DND-41 (cell line): Measurements from ENCODE around the gene PRR20A.
"Not testable (repeated sequence)": the region's sequence is repeated elsewhere in the genome, so short reads cannot be mapped to it uniquely, and the experiment has no call there.

Experiments used
- EZH2 ChIP-seq: IDR thresholded peaks from 3 replicates; pipeline ENCODE4 v1.6.1; 2012; ENCODE audit warnings: borderline replicate concordance, low read depth, mild to moderate bottlenecking, moderate library complexity, low read length, inconsistent platforms; ENCODE audit not compliant: severe bottlenecking
- TF ChIP-seq, protein P1 (sequence below): IDR thresholded peaks from 2 replicates; pipeline ENCODE4 v1.5.1; 2012; ENCODE audit warnings: borderline replicate concordance, low read length, moderate library complexity, mild to moderate bottlenecking; ENCODE audit not compliant: poor library complexity, severe bottlenecking; ENCODE audit errors: extremely low read depth

DNA sequence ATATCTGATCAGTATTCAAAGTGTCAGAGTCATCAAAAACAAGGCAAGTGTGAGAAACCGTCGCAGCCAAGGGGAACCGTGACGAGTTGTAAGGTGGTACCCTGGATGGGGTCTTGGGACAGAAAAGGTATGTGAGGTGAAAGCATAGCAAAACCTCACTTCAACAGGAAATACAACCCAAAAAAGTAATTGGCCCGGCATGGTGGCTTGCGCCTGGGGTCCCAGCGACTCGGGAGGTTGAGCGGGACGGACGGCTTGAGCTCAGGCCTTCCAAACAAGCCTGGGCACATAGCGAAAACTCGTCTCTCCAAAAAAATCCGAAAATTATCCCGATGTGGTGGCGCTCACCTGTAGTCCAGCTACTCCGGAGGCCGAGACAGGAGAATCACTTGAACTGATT lies 937 bp upstream of the PRR20A start:
- TF ChIP-seq, protein P1, sequence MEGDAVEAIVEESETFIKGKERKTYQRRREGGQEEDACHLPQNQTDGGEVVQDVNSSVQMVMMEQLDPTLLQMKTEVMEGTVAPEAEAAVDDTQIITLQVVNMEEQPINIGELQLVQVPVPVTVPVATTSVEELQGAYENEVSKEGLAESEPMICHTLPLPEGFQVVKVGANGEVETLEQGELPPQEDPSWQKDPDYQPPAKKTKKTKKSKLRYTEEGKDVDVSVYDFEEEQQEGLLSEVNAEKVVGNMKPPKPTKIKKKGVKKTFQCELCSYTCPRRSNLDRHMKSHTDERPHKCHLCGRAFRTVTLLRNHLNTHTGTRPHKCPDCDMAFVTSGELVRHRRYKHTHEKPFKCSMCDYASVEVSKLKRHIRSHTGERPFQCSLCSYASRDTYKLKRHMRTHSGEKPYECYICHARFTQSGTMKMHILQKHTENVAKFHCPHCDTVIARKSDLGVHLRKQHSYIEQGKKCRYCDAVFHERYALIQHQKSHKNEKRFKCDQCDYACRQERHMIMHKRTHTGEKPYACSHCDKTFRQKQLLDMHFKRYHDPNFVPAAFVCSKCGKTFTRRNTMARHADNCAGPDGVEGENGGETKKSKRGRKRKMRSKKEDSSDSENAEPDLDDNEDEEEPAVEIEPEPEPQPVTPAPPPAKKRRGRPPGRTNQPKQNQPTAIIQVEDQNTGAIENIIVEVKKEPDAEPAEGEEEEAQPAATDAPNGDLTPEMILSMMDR: not testable (repeated sequence)
- TF ChIP-seq EZH2: not testable (repeated sequence)
